KOPT-K1 (cell line): Measurements from ENCODE around the gene ALAD.
"Not testable (repeated sequence)": the region's sequence is repeated elsewhere in the genome, so short reads cannot be mapped to it uniquely, and the experiment has no call there.

Experiments used
- H3K27ac ChIP-seq: fragments of 200-600 bp; sonication (generic); 2 replicates; pipeline ENCODE4 v1.5.1; 2016; ENCODE audit warnings: antibody characterized with exemption, mild to moderate bottlenecking, low read depth, low read length; ENCODE audit not compliant: poor library complexity, severe bottlenecking
- H3K36me3 ChIP-seq: fragments of 200-600 bp; sonication (generic); 2 replicates; pipeline ENCODE4 v1.5.1; 2017; ENCODE audit warnings: antibody characterized with exemption, mild to moderate bottlenecking, low read length, moderate library complexity; ENCODE audit not compliant: insufficient read depth
- H3K9me3 ChIP-seq: fragments of 200-600 bp; sonication (generic); 2 replicates; pipeline ENCODE4 v1.5.1; 2017; ENCODE audit warnings: antibody characterized with exemption, low read length, mild to moderate bottlenecking; ENCODE audit not compliant: insufficient read depth, poor library complexity, severe bottlenecking

ALAD gene

DNA sequence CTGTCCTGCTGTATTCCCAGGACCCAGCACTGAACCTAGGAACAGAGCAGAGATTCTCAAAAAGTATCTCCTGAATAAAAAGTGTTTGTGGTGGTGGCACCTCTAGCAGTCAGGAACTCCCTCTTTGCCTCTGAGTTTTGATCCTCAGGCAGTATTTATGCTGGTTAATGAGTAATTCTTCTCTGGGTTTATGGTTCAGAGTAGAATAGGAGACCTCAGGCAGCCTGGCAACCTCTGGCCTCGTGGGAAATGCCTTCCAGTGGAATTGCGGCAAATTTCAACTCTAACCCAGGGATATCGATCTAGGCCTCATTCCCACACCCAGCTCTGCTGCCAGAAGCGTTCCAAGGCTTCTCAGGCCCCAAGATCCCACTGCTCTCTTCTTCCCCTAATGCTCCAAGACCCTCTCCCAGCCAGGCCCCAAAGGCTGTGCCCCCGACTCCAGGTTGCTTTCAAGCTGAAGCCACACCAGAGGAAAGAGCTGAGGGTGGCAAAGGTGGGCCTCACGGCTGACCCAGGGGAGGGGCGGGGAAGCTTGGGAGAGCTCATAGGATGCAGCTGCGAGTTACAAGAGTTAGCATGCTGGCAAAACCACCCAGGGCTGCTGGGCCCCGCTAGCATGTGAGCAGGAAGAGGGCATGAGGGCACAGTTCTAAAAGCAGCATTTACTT, 13.4 kb downstream of the ALAD start:
- H3K27ac ChIP-seq = peak overlapping the region; percentile 36
- peaks cover 51% of the 10 kb centered on the region for H3K36me3 ChIP-seq
- no peaks in the 10 kb centered on the region for H3K9me3 ChIP-seq

GRCh38 chr9:113386571-113387393, 14.3 kb downstream of the ALAD start:
- H3K9me3 ChIP-seq = no peaks in the 10 kb centered on the region
- peaks cover 43% of the 10 kb centered on the region for H3K36me3 ChIP-seq
- H3K27ac ChIP-seq = peak overlapping the region; percentile 36

- Histone ChIP-seq H3K36me3 (0 out of 2 replicates have a peak, but pooled peaks cover under 1% of the 10 kb centered on the region), H3K9me3 (no peaks in the 10 kb centered on the region), H3K27ac (no peak overlapping the region)
Measured at GRCh38 chr9:113381909-113382411, 19.1 kb downstream of the ALAD start.

- H3K36me3 ChIP-seq, H3K27ac ChIP-seq, H3K9me3 ChIP-seq: not testable (repeated sequence)
Measured at GRCh38 chr9:113381441-113381840, 19.6 kb downstream of the ALAD start.

DNA sequence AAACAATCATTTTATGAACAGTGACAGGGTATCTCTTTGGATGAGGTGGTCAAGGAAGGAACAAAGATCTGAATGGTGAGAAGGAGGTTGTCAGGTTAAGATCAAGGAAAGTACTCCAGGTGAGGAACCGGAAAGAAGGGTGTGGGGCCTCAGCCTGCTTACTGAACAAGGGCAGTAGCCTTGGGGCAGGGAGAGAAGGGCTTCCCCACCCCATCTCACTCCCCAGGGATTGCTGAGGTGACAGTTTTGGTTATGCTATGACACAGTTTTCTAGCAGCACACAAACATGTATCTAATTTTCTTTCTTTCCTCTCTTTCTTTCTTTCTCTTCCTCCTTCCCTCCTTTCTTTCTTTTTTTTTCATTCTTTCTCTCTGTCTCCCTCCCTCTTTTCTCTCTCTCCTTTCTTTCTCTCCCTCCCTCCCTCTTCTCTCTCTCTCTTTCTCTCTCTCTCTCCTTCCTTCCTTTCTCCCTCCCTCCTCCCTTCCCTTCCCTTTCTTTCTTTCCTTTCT, 20.2 kb downstream of the ALAD start:
- Histone ChIP-seq H3K36me3 (no peaks in the 10 kb centered on the region), H3K27ac (no peak overlapping the region), H3K9me3 (no peaks in the 10 kb centered on the region)

- not testable (repeated sequence) for H3K36me3 ChIP-seq, H3K27ac ChIP-seq, H3K9me3 ChIP-seq
Measured at GRCh38 chr9:113379829-113380210, 21.3 kb downstream of the ALAD start.

- H3K36me3 ChIP-seq, H3K9me3 ChIP-seq, H3K27ac ChIP-seq: not testable (repeated sequence)
Measured at GRCh38 chr9:113379094-113379828, 21.8 kb downstream of the ALAD start.

DNA sequence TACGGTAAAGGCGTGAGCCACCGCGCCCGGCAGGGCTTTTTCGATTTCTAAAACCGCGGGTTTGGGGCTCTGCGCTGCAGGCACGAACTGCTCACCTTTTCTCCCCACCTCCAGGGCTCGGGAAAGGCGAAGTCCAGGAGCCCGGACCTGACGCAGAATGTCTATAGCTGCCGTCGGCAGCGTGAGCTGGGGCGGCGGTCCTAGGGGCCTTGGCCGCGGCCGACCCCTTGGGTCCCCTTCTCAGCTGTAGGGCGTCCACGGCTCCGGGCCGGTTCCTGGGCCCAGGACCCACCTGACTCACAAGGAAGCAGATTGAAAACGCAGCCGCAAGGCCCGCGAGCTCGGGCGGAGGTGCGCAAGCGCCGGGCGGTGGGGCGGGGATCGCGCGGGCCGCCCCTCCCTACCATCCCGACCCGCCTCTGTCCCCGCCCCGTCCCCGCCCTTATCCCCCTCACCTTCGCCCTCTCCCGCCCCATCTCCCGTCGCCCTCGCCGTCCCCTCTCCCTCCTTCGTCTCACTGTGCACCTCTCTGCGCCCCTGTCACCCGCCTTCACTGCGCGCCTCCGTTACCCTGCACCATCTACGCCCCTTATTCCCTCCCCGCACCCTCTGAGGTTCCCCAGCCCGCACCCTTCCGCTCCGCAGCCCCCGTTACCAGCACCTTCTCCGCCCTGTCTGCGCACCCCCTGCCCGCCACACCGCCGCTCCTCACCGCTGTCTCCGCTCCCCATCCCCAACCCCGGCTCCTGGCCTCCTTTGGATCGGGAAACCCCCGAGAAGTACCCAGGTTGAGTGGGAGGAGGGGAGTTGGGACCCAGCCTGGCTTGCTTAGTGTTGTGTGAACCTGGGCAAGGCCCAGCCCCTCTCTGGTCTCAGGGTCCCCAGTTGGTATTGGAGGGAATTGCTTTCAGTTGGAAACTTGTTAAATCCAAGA, 24.2 kb downstream of the ALAD start, which contains the start of gene HDHD3:
Gene HDHD3, minus strand, starts transcription at position 353 of the 934 bp plus-strand sequence. CDS start 2,632 bp downstream, outside the sequence.
- H3K36me3 ChIP-seq = peaks cover 26% of the 10 kb centered on the region
- H3K27ac ChIP-seq = peak within 1 kb of the TSS; percentile 65

GRCh38 chr9:113375057-113376023, 25.7 kb downstream of the ALAD start:
- no peaks in the 10 kb centered on the region for H3K9me3 ChIP-seq
- H3K36me3 ChIP-seq = peaks cover 26% of the 10 kb centered on the region
- H3K27ac ChIP-seq = no peak overlapping the region

More for the DNA sequence above, 24.2 kb downstream of the ALAD start, which contains the start of gene HDHD3:
- no peaks in the 10 kb centered on the region for H3K9me3 ChIP-seq

DNA sequence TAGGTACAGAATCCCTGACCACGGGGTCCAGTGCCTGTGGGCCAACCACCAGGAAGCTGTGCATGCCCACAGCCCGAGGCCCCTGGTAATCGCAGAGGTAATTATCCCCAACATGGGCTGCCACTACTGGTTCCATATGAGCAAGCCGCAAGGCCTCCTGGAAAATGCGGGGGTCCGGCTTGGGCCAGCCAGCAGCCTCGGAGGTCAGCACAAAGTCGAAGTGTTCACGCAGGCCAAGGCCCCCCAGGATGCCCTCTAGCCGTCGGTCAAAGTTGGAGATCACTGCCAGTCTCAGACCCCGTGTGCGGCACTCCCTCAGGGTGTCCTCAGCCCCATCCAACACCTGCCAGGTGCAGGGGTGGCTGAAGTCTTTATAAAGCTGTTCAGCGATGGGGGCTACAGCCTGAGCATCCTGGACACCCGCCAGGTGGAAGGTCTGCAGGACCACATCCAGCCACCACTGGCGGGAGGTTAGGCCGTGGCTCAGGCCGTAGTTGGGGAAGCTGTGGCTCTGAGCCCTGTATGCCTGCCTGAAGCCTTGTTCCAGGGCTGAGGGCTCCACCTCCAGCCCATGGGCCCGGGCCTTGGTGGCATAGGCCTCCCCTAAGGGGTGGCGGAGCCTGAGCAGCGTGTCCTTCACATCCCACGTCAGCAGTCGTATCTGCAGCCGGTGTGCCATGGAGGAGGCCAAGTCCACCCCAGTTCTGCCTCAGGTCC, 27.2 kb downstream of the ALAD start:
- Histone ChIP-seq H3K9me3 (no peaks in the 10 kb centered on the region), H3K27ac (no peak overlapping the region), H3K36me3 (peaks cover 26% of the 10 kb centered on the region)

DNA sequence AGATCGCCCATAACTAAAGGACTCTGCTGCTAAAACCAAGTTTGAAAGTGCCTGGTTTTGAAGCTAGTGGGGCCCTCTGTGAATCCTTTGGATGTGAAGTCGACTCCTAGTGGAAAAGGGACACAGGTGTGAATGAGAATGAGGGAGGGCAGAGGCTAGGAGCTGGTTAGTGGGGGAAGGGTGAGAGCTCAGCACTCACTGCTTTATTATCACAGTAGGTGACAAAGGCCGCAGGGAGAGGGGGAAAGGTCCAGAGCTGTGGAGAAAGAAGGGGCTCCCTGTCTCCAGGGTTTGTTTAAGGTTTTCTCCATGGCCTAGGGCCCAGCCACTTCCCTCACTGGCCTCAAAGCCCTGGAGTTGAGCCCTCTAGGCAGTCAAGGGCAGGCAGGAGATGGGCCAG, 27.8 kb downstream of the ALAD start:
- Histone ChIP-seq H3K27ac (no peak overlapping the region), H3K36me3 (peaks cover 26% of the 10 kb centered on the region), H3K9me3 (no peaks in the 10 kb centered on the region)

GRCh38 chr9:113372059-113372458, 29.0 kb downstream of the ALAD start:
- no peaks in the 10 kb centered on the region for H3K9me3 ChIP-seq
- H3K27ac ChIP-seq = no peak overlapping the region
- H3K36me3 ChIP-seq = peaks cover 26% of the 10 kb centered on the region
